Measurements from ENCODE around the gene PUS7. TPM values are rescaled to one million over a fixed set of nuclear protein-coding genes. Genes with fewer than 3 reads are reported as not detected.

The PUS7 gene
- total RNA-seq, 1 experiment from 2014 or later = 39.0 TPM

DNA sequence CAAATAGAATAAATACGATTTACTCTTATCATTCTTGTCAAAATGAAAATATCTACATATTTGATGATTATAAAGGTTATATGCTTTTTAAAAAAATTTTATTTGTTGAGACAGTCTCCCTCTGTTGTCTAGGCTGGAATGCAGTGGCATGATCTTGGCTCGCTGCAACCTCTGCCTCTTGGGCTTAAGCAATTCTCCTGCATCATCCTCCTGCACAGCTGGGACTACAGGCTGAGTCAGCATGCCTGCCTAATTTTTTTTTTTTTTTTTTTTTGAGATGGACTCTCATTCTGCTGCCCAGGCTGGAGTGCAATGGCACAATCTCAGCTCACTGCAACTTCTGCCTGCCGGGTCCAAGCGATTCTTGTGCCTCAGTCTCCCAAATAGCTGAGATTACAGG is 48.9 kb downstream of the PUS7 start (continued):
- TF ChIP-seq POLR2A (IDR thresholded peaks at IDR 0.05; ENCODE audit: borderline replicate concordance, extremely low read depth, insufficient read depth, insufficient read length) = no peak
- TF ChIP-seq CBX3 (IDR thresholded peaks at IDR 0.05; ENCODE audit: low read depth) = no peak

DNA sequence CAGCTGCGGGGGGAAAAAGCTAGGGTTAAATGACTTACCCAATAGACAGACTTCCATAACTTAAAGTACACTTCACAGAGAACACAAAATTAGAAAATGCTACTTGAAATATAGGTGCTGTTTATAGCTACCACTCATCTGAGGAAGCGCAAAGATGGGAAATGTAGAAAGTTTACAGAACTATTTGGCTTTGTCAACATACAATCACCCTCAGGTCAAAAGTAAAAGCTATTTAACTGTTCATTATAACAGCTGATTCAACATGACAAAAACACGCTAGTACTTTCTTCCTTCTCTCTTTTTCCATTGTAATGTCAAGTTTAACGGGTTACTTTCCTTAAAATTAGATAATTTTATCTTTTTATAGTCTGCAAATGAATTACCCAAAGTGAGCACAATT is 51.2 kb downstream of the PUS7 start:
- no peak for DNase-seq (ENCODE audit: low read depth, low spot score)
- no peaks in the 10 kb centered on the region for H4K20me1 ChIP-seq (ENCODE audit: insufficient read depth)
- ChIA-PET CTCF (no interaction called here), POLR2A (no interaction called here), RAD21 (ENCODE audit: low non-redundant PET in 1 of 2, low total read pairs in 2 of 2, uncharacterized antibody in 2 of 2, unreplicated experiment in 2 of 2) (no interaction called here)
- TF ChIP-seq, protein P1, sequence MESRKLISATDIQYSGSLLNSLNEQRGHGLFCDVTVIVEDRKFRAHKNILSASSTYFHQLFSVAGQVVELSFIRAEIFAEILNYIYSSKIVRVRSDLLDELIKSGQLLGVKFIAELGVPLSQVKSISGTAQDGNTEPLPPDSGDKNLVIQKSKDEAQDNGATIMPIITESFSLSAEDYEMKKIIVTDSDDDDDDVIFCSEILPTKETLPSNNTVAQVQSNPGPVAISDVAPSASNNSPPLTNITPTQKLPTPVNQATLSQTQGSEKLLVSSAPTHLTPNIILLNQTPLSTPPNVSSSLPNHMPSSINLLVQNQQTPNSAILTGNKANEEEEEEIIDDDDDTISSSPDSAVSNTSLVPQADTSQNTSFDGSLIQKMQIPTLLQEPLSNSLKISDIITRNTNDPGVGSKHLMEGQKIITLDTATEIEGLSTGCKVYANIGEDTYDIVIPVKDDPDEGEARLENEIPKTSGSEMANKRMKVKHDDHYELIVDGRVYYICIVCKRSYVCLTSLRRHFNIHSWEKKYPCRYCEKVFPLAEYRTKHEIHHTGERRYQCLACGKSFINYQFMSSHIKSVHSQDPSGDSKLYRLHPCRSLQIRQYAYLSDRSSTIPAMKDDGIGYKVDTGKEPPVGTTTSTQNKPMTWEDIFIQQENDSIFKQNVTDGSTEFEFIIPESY (IDR thresholded peaks at IDR 0.05; ENCODE audit: extremely low read depth, insufficient replicate concordance, low read length) = no peak
- TF ChIP-seq SIN3A (IDR thresholded peaks at IDR 0.05; ENCODE audit: low read depth) = no peak
- no peak for TF ChIP-seq YY1 (IDR thresholded peaks at IDR 0.05; ENCODE audit: extremely low read depth, insufficient replicate concordance, low read depth, low read length)
- intact Hi-C loops (cut with micrococcal nuclease) = no loop called here
- H3K4me1 ChIP-seq (ENCODE audit: control insufficient read depth in 1 of 2, insufficient read depth in 2 of 2, low read length in 2 of 2) = no peaks in the 10 kb centered on the region
- H3K9me3 ChIP-seq (ENCODE audit: control insufficient read depth in 1 of 2, insufficient read depth in 1 of 2, low read depth in 1 of 2, low read length in 2 of 2) = no peaks in the 10 kb centered on the region
- H2AFZ ChIP-seq (ENCODE audit: low read depth, low read length, poor library complexity, severe bottlenecking) = no peak overlapping the region
- H3K9ac ChIP-seq (ENCODE audit: low read length) = no peak overlapping the region
- no peaks in the 10 kb centered on the region for H3K27me3 ChIP-seq (ENCODE audit: insufficient read depth, low read length)
- BruUV-seq (replicated peaks) = no TSS peak
- ATAC-seq = no peak
- H3K27ac ChIP-seq (ENCODE audit: low read depth, low read length) = no peak overlapping the region
- no peaks in the 10 kb centered on the region for H3K79me2 ChIP-seq (ENCODE audit: insufficient read depth, low read length)
- no peak overlapping the region for H3K4me3 ChIP-seq (replicated peaks in 1 of 2; ENCODE audit: low read depth in 1 of 2, low read length in 2 of 2)
- H3K4me2 ChIP-seq (ENCODE audit: low read length) = no peak overlapping the region
- H3K36me3 ChIP-seq (ENCODE audit: control insufficient read depth in 1 of 2, insufficient read depth in 2 of 2, low read length in 2 of 2) = peaks cover 5 to 7% of the 10 kb centered on the region in 2 experiments; a peak in 2 of 4 replicates
- no peaks in the 10 kb centered on the region for H3K9me2 ChIP-seq (ENCODE audit: insufficient read depth)

DNA sequence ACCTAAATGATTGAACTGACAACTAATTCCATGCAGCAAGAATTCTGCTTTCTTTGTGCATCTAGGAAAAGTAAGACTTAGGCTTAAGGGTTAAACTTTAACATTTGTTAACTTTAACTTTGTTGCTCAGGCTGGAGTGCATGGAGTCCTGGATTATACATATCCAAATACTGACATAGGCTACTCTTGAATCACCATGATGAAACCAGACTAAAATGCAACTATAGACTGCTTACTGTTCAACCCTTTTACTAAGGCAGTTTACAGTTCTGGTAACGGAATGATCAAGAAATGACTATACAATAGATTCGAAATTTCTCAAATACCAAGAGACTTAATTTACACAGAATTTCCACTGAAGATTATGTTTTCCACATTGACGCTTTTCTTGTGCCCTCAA is 52.0 kb downstream of the PUS7 start:
- Histone ChIP-seq H4K20me1 (ENCODE audit: insufficient read depth) (no peaks in the 10 kb centered on the region), H3K79me2 (ENCODE audit: insufficient read depth, low read length) (no peaks in the 10 kb centered on the region), H3K4me1 (ENCODE audit: control insufficient read depth in 1 of 2, insufficient read depth in 2 of 2, low read length in 2 of 2) (no peaks in the 10 kb centered on the region), H3K4me3 (replicated peaks in 1 of 2; ENCODE audit: low read depth in 1 of 2, low read length in 2 of 2) (no peak overlapping the region), H3K4me2 (ENCODE audit: low read length) (no peak overlapping the region), H2AFZ (ENCODE audit: low read depth, low read length, poor library complexity, severe bottlenecking) (no peak overlapping the region), H3K9me2 (ENCODE audit: insufficient read depth) (no peaks in the 10 kb centered on the region), H3K9ac (ENCODE audit: low read length) (no peak overlapping the region), H3K27me3 (ENCODE audit: insufficient read depth, low read length) (no peaks in the 10 kb centered on the region), H3K36me3 (ENCODE audit: control insufficient read depth in 1 of 2, insufficient read depth in 2 of 2, low read length in 2 of 2) (peaks cover 6 to 7% of the 10 kb centered on the region in 2 experiments; a peak in 2 of 4 replicates), H3K27ac (ENCODE audit: low read depth, low read length) (no peak overlapping the region), H3K9me3 (ENCODE audit: control insufficient read depth in 1 of 2, insufficient read depth in 1 of 2, low read depth in 1 of 2, low read length in 2 of 2) (no peaks in the 10 kb centered on the region)
- CTCF ChIA-PET = no interaction called here
- ATAC-seq = no peak
- no peak for DNase-seq (ENCODE audit: low read depth, low spot score)
- no peak for TF ChIP-seq ZNF274 (IDR thresholded peaks at IDR 0.05; ENCODE audit: low read depth, low read length)
- no peak for TF ChIP-seq POLR2AphosphoS5 (IDR thresholded peaks at IDR 0.05; ENCODE audit: low read depth, low read length)
- TF ChIP-seq CEBPB (IDR thresholded peaks at IDR 0.05; ENCODE audit: low read depth) = no peak
- TF ChIP-seq SIN3A (IDR thresholded peaks at IDR 0.05; ENCODE audit: low read depth) = no peak
- TF ChIP-seq, protein P2, sequence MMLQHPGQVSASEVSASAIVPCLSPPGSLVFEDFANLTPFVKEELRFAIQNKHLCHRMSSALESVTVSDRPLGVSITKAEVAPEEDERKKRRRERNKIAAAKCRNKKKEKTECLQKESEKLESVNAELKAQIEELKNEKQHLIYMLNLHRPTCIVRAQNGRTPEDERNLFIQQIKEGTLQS (IDR thresholded peaks at IDR 0.05) = no peak
- TF ChIP-seq, protein P3, sequence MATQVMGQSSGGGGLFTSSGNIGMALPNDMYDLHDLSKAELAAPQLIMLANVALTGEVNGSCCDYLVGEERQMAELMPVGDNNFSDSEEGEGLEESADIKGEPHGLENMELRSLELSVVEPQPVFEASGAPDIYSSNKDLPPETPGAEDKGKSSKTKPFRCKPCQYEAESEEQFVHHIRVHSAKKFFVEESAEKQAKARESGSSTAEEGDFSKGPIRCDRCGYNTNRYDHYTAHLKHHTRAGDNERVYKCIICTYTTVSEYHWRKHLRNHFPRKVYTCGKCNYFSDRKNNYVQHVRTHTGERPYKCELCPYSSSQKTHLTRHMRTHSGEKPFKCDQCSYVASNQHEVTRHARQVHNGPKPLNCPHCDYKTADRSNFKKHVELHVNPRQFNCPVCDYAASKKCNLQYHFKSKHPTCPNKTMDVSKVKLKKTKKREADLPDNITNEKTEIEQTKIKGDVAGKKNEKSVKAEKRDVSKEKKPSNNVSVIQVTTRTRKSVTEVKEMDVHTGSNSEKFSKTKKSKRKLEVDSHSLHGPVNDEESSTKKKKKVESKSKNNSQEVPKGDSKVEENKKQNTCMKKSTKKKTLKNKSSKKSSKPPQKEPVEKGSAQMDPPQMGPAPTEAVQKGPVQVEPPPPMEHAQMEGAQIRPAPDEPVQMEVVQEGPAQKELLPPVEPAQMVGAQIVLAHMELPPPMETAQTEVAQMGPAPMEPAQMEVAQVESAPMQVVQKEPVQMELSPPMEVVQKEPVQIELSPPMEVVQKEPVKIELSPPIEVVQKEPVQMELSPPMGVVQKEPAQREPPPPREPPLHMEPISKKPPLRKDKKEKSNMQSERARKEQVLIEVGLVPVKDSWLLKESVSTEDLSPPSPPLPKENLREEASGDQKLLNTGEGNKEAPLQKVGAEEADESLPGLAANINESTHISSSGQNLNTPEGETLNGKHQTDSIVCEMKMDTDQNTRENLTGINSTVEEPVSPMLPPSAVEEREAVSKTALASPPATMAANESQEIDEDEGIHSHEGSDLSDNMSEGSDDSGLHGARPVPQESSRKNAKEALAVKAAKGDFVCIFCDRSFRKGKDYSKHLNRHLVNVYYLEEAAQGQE (IDR thresholded peaks at IDR 0.05; ENCODE audit: low read depth) = no peak
- RAD21 ChIA-PET (ENCODE audit: low non-redundant PET in 1 of 2, low total read pairs in 2 of 2, uncharacterized antibody in 2 of 2, unreplicated experiment in 2 of 2) = no interaction called here
- intact Hi-C loops (cut with micrococcal nuclease) = no loop called here
- TSS peak; percentile 32 for BruUV-seq (replicated peaks)
- POLR2A ChIA-PET = no interaction called here

All from HCT116 (cell line).